Kidney (tissue), 14 donors: ENCODE data around the gene TXNDC8. TPM values are rescaled to one million over a fixed set of nuclear protein-coding genes. Genes with fewer than 3 reads are reported as not detected.

Experiments used
- DNase-seq, 5 donors: peaks; one replicate each; pipeline ENCODE4 v3.0.0-alpha.2; 2013 to 2020
- FAIRE-seq: peaks from 2 replicates; lab custom pipeline; 2012; peaks lifted over from hg19 to GRCh38; lab: Jason Lieb, UNC
- H3K27ac ChIP-seq, 2 donors: one replicate each; pipeline ENCODE4 v1.7.0; 2013; ENCODE audit warnings: low read depth in 2 of 2, low read length in 2 of 2, inconsistent platforms in 1 of 2
- H3K27me3 ChIP-seq: one replicate; pipeline ENCODE4 v1.7.1; 2013; ENCODE audit warnings: low read length, inconsistent platforms; ENCODE audit not compliant: control insufficient read depth, insufficient read depth
- H3K36me3 ChIP-seq, 3 donors: one replicate each; pipeline versions ENCODE4 v1.7.0 to v1.7.1; 2013; ENCODE audit warnings: low read length in 3 of 3, control low read depth in 1 of 3, inconsistent platforms in 1 of 3; ENCODE audit not compliant: insufficient read depth in 3 of 3, control insufficient read depth in 2 of 3
- H3K4me1 ChIP-seq, 3 donors: one replicate each; pipeline versions ENCODE4 v1.7.0 to v1.7.1; 2013; ENCODE audit warnings: low read length in 3 of 3, inconsistent platforms in 1 of 3, low read depth in 1 of 3; ENCODE audit not compliant: control insufficient read depth in 2 of 3, insufficient read depth in 2 of 3
- H3K4me3 ChIP-seq, 3 donors: one replicate each; pipeline versions ENCODE4 v1.7.0 to v1.8.1; 2013; ENCODE audit warnings: low read length in 3 of 3, control low read depth in 1 of 3, inconsistent platforms in 1 of 3
- H3K9ac ChIP-seq, 3 donors: one replicate each; pipeline versions ENCODE4 v1.7.0 to v1.7.1; 2013; ENCODE audit warnings: low read length in 3 of 3, control low read depth in 1 of 3, inconsistent platforms in 1 of 3
- H3K9me3 ChIP-seq, 3 donors: one replicate each; pipeline versions ENCODE4 v1.7.0 to v1.7.1; 2013; ENCODE audit warnings: low read length in 3 of 3, control low read depth in 1 of 3, inconsistent platforms in 1 of 3; ENCODE audit not compliant: control insufficient read depth in 2 of 3, insufficient read depth in 1 of 3
- CTCF ChIP-seq: IDR thresholded peaks from 3 replicates; pipeline ENCODE4 v1.5.1; 2012; ENCODE audit warnings: mild to moderate bottlenecking, moderate library complexity, borderline replicate concordance; ENCODE audit not compliant: insufficient read depth; ENCODE audit errors: extremely low read depth
- intact Hi-C: fragments of 100-400 bp; cut with DNase I; formaldehyde crosslinking; loops from one replicate; pipeline ENCODE4 v1.11.1; 2022
- polyA plus RNA-seq: library from polyadenylated mRNA; stranded (reverse); fragments of 350-450 nt; fragmentation: Illumina TruSeq; extraction: RNeasy Lipid Tissue Mini Kit (QIAGEN cat#74804); gene quantifications from one replicate; pipeline ENCODE4 v1.2.3, GENCODE V29; 2014; ENCODE audit warnings: low read depth, low replicate concordance; ENCODE audit not compliant: insufficient read depth
- total RNA-seq: library from RNA; stranded (reverse); fragmentation: NEBNext Ultra II Directional; extraction: Animal tissue kit (Norgen Biotek cat#: 25700); gene quantifications from one replicate; pipeline ENCODE4 v1.2.1, GENCODE V29; 2021
- donor health status: control.
- donor health status: control.
- donor health status: control.
- donor health status: control.
- donor health status: control.
- donor health status: DM: yes; HTN: yes; CAD: no.
- donor health status: Normal renal cell carcinoma (clear cell type).

TXNDC8 gene
- total and polyA plus RNA-seq, 2 donors from 2014 or later, result not detected

GRCh38 chr9:110278080-110278707 is 59.5 kb downstream of the TXNDC8 start:
- Histone ChIP-seq H3K4me3 (no peak overlapping the region), H3K9me3 (no peaks in the 10 kb centered on the region), H3K4me1 (peaks cover 0 to 12% (median 8%) of the 10 kb centered on the region in 3 donors), H3K36me3 (no peaks in the 10 kb centered on the region), H3K27ac (no peak overlapping the region), H3K9ac (no peak overlapping the region), H3K27me3 (no peaks in the 10 kb centered on the region)
- TF ChIP-seq CTCF, result no peak
- intact Hi-C loops, result no loop called here
- FAIRE-seq, result no peak
- DNase-seq, result no peak

- Histone ChIP-seq H3K9ac (no peak overlapping the region), H3K27ac (no peak overlapping the region), H3K4me1 (peaks cover 0 to 6% (median 6%) of the 10 kb centered on the region in 3 donors), H3K36me3 (no peaks in the 10 kb centered on the region), H3K4me3 (no peak overlapping the region), H3K27me3 (no peaks in the 10 kb centered on the region), H3K9me3 (no peaks in the 10 kb centered on the region)
- no peak for TF ChIP-seq CTCF
- FAIRE-seq (no peak), DNase-seq (no peak)
- intact Hi-C loops, result no loop called here
These were observed 60.9 kb downstream of the TXNDC8 start for GRCh38 chr9:110276781-110277180.

GRCh38 chr9:110270211-110270995 is 67.3 kb downstream of the TXNDC8 start:
- H3K36me3 ChIP-seq, result no peaks in the 10 kb centered on the region
- no peak for FAIRE-seq
- no peak for TF ChIP-seq CTCF
- intact Hi-C loops, result no loop called here
- no peaks in the 10 kb centered on the region for H3K4me1 ChIP-seq
- H3K27ac ChIP-seq, result no peak overlapping the region
- no peak for DNase-seq
- H3K9me3 ChIP-seq, result no peaks in the 10 kb centered on the region
- no peak overlapping the region for H3K4me3 ChIP-seq
- no peak overlapping the region for H3K9ac ChIP-seq
- no peaks in the 10 kb centered on the region for H3K27me3 ChIP-seq
